Measurements from ENCODE around the gene GGTA1.
"Not testable (repeated sequence)": the region's sequence is repeated elsewhere in the genome, so short reads cannot be mapped to it uniquely, and the experiment has no call there.

The GGTA1 gene

GRCh38 chr9:121455527-121456239, 44.0 kb downstream of the GGTA1 start:
- DNase-seq (ENCODE audit: low read depth) = no peak

DNA sequence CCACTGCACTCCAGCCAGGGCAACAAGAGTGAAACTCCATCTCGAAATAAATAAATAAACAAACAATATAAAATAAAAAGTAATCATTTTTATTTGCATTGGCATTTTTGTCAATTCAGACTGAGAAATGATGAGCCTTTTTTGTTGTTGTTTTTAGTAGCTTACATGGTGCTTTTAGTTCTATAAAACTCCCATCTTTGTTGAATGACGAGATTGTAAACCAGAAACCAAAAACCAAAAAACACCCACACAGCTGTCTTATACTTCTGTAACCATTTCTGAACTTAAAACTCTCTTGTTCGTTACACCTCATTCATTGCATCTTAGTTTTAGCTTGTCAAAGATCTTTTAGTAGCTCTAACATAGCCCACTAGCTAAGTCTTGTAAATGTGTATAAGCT, 44.7 kb downstream of the GGTA1 start:
- no peak for DNase-seq (ENCODE audit: low read depth)

DNA sequence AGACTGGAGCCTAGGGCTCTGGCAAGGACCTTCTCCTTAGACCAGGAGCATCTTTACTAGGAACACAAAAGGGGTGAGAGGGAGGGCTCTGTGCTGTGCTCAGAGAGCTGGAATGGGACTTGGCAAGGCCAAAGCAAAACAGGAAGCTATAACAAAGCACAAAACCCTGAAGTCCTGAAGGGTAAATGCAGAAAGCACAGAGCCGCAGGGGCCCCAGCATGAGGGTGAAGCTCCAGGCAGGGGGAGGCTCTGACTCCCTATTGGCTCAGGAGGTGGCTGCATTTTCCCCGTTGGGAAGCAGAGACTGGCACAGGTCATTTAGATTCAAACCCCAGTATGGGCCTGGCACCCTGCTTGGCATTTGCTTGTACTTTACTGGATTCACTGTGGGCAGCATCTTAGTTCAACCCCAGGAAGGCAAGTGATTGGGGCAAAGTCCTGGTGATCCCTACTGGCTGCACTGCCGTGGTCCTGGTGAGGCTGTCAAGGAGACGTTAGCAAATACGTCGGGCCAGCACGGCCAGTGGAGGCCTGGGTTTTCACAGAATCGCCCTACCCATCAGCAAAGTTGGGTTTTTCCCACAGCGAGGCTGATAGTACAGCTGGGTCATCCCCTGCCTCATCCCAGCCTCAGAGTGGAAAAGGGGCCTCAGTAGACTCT, 46.3 kb downstream of the GGTA1 start:
- no peak for DNase-seq (ENCODE audit: low read depth)

- no peak for DNase-seq (ENCODE audit: low read depth)
Observed at GRCh38 chr9:121452085-121452484, 47.6 kb downstream of the GGTA1 start.

- no peak for DNase-seq (ENCODE audit: low read depth)
Observed at GRCh38 chr9:121451586-121451985, 48.1 kb downstream of the GGTA1 start.

- peak; percentile 28 for DNase-seq (ENCODE audit: low read depth)
Observed at GRCh38 chr9:121450241-121450640, 49.4 kb downstream of the GGTA1 start.

DNA sequence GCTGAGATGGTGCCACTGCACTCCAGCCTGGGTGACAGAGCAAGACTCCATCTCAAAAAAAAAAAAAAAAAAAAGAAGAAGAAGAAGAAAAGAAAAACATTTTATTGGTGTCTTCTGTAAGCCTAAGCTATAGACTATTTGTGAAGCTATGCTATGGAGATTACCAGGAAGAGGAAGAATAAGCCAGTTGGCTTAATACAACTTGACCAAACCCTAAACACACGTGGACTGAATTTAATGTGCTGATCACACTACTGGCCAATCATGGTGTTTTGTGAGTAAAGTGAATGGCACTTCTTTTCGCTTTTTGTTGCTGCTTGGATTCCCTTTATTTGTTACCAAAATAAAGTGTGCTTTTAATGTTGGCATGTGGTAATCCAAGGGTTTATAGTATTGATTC, 49.9 kb downstream of the GGTA1 start:
- no peak for DNase-seq (ENCODE audit: low read depth)

DNA sequence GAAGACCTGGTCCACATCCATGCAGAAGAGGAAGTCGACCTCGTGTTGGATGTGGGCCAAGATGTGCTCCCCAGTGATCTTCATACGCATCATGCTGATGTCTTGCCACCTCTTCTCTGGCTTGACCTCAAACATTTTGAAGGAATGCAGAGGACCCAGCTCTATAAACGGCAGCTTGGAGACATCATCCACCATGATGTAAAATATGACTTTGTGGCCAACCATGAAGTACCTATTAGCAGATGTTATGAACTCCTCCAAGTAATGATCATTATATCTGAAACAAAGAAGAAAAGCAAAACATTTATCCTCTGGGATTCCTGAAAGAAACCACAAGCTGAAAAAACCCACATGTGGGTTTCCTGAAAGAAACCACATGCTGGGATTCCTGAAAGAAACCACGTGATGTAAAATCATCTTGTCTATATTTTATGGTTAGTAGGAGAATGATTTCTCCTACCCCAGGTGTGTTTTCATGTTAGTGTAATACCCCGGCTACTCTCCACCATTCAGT, 52.3 kb downstream of the GGTA1 start:
- DNase-seq (ENCODE audit: low read depth) = peak; percentile 56

DNA sequence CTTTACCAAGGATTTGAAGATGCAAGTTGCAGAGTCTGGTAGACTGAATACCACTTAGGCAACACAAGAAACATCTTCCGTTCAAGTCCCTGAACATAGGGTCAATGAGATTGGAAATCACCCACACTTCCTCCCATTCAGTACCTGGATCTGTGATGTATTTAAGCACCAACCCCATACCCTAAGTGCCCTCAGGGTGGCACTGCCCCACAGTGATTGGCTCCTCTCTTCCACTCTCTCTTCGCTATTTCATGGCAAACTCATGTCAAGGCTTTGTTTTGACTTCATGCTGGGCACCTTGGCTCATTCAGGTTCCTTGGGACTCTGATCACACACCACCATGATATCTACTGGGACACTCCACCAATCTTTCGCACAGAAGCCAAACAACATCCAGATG, 53.7 kb downstream of the GGTA1 start:
- no peak for DNase-seq (ENCODE audit: low read depth)

DNA sequence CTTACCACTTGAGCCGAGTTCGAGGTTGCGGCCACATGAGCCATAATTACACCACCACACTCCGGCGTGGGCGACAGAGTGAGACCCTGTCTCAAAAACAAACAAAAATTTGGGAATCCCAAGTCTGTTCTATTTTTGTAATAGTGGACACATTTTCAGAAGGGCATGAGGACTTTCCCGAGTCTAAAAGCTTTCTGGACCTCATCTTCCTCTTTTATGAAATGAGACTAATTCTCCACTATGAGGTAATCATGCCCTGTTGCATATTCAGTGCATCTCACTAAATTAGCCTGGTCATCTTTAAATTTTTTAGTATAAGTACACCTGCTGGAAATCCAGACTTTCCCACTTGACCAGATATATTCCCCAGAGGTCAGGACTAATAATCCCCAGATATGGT, 55.7 kb downstream of the GGTA1 start:
- no peak for DNase-seq (ENCODE audit: low read depth)

DNA sequence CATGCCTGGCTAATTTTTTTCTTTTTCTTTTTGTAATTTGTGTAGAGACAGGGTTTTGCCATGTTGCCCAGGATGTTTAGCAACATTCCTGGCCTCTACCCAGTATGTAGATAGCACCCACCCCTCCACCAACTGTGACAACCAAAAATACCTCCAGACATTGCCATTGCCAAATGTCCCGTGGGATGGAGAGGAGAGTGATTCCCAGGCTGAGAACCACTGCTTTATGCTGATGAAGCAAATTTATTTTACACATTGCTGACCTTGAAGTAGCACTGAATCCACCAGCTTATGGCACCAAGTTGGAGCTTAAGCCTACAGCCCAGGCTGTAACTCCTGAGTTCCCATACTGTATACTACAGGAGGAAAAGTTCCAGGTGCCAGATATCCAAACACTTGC, 58.5 kb downstream of the GGTA1 start:
- DNase-seq (ENCODE audit: low read depth) = no peak

- DNase-seq (ENCODE audit: low read depth) = no peak
Observed at GRCh38 chr9:121439711-121440664, 59.7 kb downstream of the GGTA1 start.

GRCh38 chr9:121439016-121439415, 60.6 kb downstream of the GGTA1 start:
- DNase-seq (ENCODE audit: low read depth) = no peak

DNA sequence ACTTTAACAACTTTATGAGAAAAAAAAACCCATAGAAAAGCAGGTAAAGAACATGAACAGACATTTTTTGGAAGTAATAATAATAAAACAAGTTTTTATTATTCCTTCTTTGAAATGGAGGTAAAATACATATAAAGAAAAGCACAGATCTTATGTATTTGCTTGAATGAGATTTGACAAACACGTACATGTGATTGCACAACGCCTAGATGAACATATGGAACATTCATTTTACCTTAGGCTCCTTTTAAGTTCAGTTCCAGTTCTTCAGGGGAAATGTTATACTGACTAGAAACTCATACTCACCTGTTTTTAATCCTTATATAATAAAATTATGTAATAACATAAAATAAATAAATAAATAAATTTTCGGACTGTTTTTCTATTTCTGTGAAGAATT, 61.8 kb downstream of the GGTA1 start:
- no peak for DNase-seq (ENCODE audit: low read depth)

GRCh38 chr9:121437046-121437445, 62.6 kb downstream of the GGTA1 start:
- DNase-seq (ENCODE audit: low read depth) = not testable (repeated sequence)

- peak; percentile 9 for DNase-seq (ENCODE audit: low read depth)
Observed at GRCh38 chr9:121434969-121435368, 64.7 kb downstream of the GGTA1 start.

- no peak for DNase-seq (ENCODE audit: low read depth)
Observed at GRCh38 chr9:121427899-121428298, 71.7 kb downstream of the GGTA1 start.

- no peak for DNase-seq (ENCODE audit: low read depth)
Observed at GRCh38 chr9:121424024-121424432, 75.6 kb downstream of the GGTA1 start.

- no peak for DNase-seq (ENCODE audit: low read depth)
Observed at GRCh38 chr9:121411993-121412392, 87.7 kb downstream of the GGTA1 start.

GRCh38 chr9:121405899-121406298, 93.7 kb downstream of the GGTA1 start:
- DNase-seq (ENCODE audit: low read depth) = no peak

All from GM04504 (cell line).